ENCODE data around the gene STPG4. TPM values are rescaled to one million over a fixed set of nuclear protein-coding genes. Genes with fewer than 3 reads are reported as not detected.
"Not testable (repeated sequence)": the region's sequence is repeated elsewhere in the genome, so short reads cannot be mapped to it uniquely, and the experiment has no call there.

STPG4 gene
- polyA plus RNA-seq, 4 donors = 0.11 to 0.41 TPM; not detected in 2

DNA sequence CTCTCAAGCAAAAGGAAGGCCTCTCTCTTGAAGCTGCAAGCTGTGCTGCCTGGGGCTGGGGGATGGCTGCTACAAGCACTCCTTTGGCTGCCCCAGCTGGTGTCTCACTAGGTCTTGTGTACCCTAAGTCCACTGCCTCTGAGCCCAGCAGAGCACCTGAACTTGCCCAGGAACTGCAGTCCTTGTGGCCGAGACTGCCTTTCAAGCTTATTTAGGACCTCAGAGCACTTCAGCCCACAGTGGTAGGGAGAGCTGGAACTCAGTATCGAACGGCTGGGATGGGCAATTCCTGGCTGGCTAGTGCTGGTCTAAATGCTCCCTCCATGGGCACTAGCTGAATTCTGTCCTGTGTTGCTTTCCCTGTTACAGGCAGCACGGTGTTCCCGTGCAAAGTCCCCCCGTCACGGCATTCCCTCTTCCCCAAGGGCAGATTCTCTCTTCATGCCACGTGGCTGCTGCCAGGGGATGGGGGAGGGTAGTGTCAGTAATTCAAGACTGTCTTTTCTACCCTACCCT is 25.9 kb downstream of the STPG4 start:
- peak in 1 of 4 donors; percentile 7 for DNase-seq (ENCODE audit: low read depth in 4 of 4, low spot score in 3 of 4)

DNA sequence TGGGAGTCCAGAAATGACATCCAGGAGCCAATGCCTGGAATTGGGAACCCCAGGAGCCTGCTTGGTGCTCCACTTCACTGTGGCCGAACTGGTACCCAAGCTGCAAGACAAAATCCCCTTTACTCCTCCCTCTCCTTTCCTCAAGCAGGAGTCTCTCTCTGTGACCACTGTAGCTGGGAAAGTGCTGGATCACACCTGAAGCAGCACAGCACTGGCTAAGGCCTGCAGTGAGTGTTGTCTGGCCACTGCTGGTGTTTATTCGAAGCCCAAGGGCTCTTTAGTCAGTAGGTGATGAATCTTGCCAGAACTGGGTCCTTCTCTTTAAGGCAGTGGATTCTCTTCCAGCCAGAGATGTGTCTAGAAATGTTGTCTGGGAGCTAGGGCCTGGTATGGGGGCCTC is 26.4 kb downstream of the STPG4 start:
- no peak for DNase-seq (ENCODE audit: low read depth in 4 of 4, low spot score in 3 of 4)

- DNase-seq (ENCODE audit: low read depth in 4 of 4, low spot score in 3 of 4) = no peak
Observed at GRCh38 chr2:47127862-47128543, 27.1 kb downstream of the STPG4 start.

DNA sequence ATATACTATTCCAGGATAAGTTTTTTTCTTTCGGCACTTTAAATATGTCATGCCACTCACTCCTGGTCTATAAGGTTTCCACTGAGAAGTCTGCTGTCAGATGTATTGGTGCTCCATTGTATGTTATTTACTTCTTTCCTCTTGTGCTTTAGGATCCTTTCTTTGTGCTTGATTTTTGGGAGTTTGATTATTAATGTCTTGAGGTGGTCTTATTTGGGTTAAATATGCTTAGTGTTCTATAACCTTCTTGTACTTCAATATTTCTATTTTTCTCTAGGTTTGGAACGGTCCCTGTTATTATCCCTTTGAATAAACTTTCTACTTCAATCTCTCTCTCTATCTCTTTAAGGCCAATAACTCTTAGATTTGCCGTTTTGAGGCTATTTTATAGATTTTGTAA is 28.3 kb downstream of the STPG4 start:
- no peak for DNase-seq (ENCODE audit: low read depth in 4 of 4, low spot score in 3 of 4)

DNA sequence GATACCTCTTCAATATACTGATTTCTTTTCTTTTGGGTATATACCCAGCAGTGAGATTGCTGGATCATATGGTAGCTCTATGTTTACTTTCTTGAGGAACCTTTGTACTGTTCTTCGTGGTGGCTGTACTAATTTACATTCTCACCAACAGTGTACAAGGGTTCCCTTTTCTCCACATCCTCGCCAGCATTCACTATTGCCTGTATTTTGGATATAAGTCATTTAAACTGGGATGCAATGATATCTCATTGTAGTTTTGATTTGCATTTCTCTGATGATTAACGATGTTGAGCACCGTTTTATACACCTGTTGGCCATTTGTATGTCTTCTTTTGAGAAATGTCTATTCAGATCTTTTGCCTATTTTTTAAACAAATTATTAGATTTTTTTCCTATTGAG is 30.4 kb downstream of the STPG4 start:
- not testable (repeated sequence) for DNase-seq (ENCODE audit: low read depth in 4 of 4, low spot score in 3 of 4)

DNA sequence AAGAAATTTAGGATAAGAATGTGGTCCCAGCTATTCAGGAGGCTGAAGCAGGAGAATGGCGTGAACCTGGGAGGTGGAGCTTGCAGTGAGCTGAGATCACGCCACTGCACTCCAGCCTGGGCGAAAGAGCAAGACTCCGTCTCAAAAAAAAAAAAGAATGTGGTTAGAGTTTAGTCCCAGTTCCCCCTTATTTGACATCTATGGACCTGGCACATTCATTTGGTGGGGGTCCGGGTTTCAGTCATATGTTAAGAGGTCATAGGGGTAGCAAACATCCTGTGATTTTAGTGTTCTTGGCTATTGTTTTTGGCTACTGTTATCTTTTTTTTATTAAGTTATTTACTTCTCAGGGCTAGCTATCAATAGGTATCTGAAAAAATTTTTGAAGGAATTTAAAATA is 34.7 kb downstream of the STPG4 start:
- not testable (repeated sequence) for DNase-seq (ENCODE audit: low read depth in 4 of 4, low spot score in 3 of 4)

DNA sequence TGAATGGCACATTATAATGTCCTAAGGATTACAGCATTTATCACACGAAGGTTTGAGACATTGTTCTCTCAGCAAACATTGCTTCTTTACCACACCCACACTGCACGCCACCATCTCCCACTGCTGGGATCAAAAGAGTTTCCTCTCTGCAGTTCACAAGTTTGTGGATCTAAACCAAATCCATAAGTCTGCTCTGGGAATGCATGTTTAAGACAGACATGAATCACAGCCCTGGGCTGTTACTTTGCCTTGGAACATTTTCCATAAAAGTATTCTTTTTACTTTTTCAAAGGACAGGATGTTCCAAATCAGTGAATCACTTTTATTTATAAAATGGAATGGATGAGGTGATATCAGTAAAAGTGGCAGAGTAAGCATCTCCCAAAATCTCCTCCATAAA is 36.1 kb downstream of the STPG4 start:
- DNase-seq (ENCODE audit: low read depth in 4 of 4, low spot score in 3 of 4) = no peak

GRCh38 chr2:47118581-47118980 is 36.5 kb downstream of the STPG4 start:
- no peak for DNase-seq (ENCODE audit: low read depth in 4 of 4, low spot score in 3 of 4)

GRCh38 chr2:47112665-47113435 is 42.3 kb downstream of the STPG4 start:
- DNase-seq (ENCODE audit: low read depth in 4 of 4, low spot score in 3 of 4) = no peak

DNA sequence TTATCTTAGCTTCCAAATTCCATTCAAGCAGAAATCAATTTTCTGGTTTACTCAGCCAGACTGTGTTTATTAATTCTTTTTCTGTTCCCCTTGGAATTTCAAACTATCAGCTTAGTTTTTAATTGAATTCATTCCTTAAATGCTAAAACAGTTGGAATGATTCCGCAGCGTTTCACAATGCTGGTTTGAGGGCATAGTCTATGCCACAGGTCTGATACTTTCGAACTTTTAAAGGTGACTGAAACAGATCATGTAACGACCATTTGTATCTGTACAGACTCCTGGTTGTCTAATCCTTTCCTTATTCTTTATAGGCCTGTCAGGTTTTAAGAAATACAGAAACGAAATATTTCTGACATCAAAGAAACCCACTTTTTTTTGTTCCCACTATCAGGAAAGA is 45.4 kb downstream of the STPG4 start:
- DNase-seq (ENCODE audit: low read depth in 4 of 4, low spot score in 3 of 4) = no peak

- DNase-seq (ENCODE audit: low read depth in 4 of 4, low spot score in 3 of 4) = no peak
Observed at GRCh38 chr2:47109007-47109375, 46.1 kb downstream of the STPG4 start.

GRCh38 chr2:47108267-47109006 is 46.7 kb downstream of the STPG4 start:
- not testable (repeated sequence) for DNase-seq (ENCODE audit: low read depth in 4 of 4, low spot score in 3 of 4)

DNA sequence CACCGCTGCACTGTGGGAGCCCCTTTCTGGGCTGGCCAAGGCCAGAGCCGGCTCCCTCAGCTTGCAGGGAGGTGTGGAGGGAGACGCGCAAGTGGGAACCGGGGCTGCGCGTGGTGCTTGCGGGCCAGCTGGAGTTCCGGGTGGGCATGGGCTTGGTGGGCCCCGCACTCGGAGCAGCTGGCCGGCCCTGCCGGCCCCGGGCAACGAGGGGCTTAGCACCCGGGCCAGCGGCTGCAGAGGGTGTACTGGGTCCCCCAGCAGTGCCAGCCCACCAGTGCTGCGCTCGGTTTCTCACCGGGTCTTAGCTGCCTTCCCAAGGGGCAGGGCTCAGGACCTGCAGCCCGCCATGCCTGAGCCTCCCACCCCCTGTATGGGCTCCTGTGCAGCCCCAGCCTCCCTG is 47.9 kb downstream of the STPG4 start:
- not testable (repeated sequence) for DNase-seq (ENCODE audit: low read depth in 4 of 4, low spot score in 3 of 4)

- not testable (repeated sequence) for DNase-seq (ENCODE audit: low read depth in 4 of 4, low spot score in 3 of 4)
Observed at GRCh38 chr2:47106231-47106630, 48.9 kb downstream of the STPG4 start.

GRCh38 chr2:47099712-47100111 is 55.4 kb downstream of the STPG4 start:
- DNase-seq (ENCODE audit: low read depth in 4 of 4, low spot score in 3 of 4) = not testable (repeated sequence)

DNA sequence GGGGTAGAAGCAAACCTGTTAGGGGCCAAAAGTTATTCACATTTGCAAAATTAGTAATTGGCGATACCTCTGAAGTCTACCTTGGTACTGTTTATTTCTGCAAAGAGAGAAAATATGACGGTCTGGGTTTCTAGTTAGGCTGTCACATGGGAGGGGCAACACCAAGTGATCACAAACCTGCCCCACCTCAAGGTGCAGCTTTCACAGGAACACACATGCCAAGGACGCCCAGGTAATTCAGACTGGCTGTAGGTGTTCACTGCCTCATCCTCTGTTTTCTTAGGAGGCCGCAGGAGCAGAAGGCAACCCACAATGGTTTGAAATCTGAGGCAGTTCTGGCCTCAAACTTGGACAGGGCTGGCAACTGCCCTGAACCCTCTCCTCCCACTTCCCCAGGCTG is 56.2 kb downstream of the STPG4 start:
- DNase-seq (ENCODE audit: low read depth in 4 of 4, low spot score in 3 of 4) = no peak

DNA sequence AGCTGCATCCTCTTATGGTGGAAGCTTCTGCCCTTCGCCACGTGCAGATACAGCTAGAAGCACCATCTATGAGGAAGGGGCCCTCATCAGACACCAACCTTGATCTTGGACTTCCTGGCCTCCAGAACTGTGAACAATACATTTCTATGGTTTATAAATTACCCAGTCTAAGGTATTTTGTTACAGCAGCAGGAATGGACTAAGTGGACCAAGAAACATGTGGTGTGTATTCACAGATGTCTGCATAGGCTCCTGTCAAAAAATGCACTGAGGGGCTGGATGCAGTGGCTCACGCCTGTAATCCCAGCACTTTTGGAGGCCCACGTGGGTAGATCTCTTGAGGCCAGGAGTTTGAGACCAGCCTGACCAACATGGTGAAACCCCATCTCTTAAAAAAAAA is 57.5 kb downstream of the STPG4 start:
- no peak for DNase-seq (ENCODE audit: low read depth in 4 of 4, low spot score in 3 of 4)

DNA sequence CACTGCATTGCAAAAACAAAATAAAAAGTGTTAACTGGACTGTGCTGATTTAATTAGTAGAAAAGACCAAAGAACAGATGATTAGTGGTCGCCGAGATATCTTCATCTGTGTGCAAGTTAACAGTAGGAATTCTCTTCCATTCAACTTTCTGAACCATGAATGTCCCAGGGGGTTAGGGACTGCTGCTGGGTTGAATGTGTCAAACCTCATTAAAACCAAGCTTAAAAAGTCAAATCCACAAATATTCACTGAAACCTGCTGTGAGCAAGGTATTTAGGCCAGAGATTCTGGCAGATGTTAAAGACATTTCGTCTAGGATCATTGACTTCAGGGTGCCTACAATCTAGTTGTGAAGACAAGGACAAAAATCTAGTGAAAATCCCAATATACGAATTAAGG is 58.7 kb downstream of the STPG4 start:
- no peak for DNase-seq (ENCODE audit: low read depth in 4 of 4, low spot score in 3 of 4)

GRCh38 chr2:47095349-47096020 is 59.6 kb downstream of the STPG4 start:
- DNase-seq (ENCODE audit: low read depth in 4 of 4, low spot score in 3 of 4) = no peak

GRCh38 chr2:47094511-47095142 is 60.5 kb downstream of the STPG4 start:
- no peak for DNase-seq (ENCODE audit: low read depth in 4 of 4, low spot score in 3 of 4)

Data from left renal pelvis (tissue), 4 donors.